Neural cell (in vitro differentiated cells): ENCODE results near the gene LRIG1.

Experiments
- CTCF ChIP-seq: fragments of 450-650 bp; IDR thresholded peaks from 2 replicates; pipeline ENCODE4 v1.5.1; 2014; ENCODE audit warnings: antibody characterized with exemption, mild to moderate bottlenecking, moderate library complexity; ENCODE audit not compliant: poor library complexity, severe bottlenecking
- EP300 ChIP-seq: fragments of 450-650 bp; conservative IDR thresholded peaks from 2 replicates; pipeline ENCODE4 v1.6.1; 2014; ENCODE audit warnings: antibody characterized with exemption, mild to moderate bottlenecking, moderate library complexity; ENCODE audit not compliant: poor library complexity, severe bottlenecking
- EZH2 ChIP-seq: fragments of 200-600, 300-800 bp; shearing (Covaris generic), sonication (generic); IDR thresholded peaks from 2 replicates; pipeline ENCODE4 v1.6.1; 2014; ENCODE audit warnings: antibody characterized with exemption, low read length, borderline replicate concordance, mild to moderate bottlenecking; ENCODE audit not compliant: insufficient read depth, poor library complexity, severe bottlenecking
- POLR2AphosphoS5 ChIP-seq: IDR thresholded peaks from 2 replicates; pipeline ENCODE4 v1.6.1; 2012
- RAD21 ChIP-seq: fragments of 450-650 bp; conservative IDR thresholded peaks from 2 replicates; pipeline ENCODE4 v1.6.1; 2014; ENCODE audit warnings: antibody characterized with exemption, mild to moderate bottlenecking, moderate library complexity
- REST ChIP-seq: IDR thresholded peaks from 2 replicates; pipeline ENCODE4 v1.6.1; 2012; ENCODE audit warnings: borderline replicate concordance
- SMC3 ChIP-seq: fragments of 450-650 bp; conservative IDR thresholded peaks from 2 replicates; pipeline ENCODE4 v1.6.1; 2014; ENCODE audit warnings: antibody characterized with exemption, mild to moderate bottlenecking, moderate library complexity; ENCODE audit not compliant: poor library complexity
- TAF1 ChIP-seq: IDR thresholded peaks from 2 replicates; pipeline ENCODE4 v1.6.1; 2012; ENCODE audit warnings: low read depth

- no peak for TF ChIP-seq SMC3
- peak; percentile 45 for TF ChIP-seq POLR2AphosphoS5
- TF ChIP-seq EZH2: no peak
- no peak for TF ChIP-seq CTCF
- TF ChIP-seq TAF1: no peak
- TF ChIP-seq REST: no peak
- no peak for TF ChIP-seq RAD21
- peak; percentile 32 for TF ChIP-seq EP300
Observed at GRCh38 chr3:66363148-66363547, 137.7 kb downstream of the LRIG1 start.
